Measurements from ENCODE around the gene CIPC. TPM values are rescaled to one million over a fixed set of nuclear protein-coding genes. Genes with fewer than 3 reads are reported as not detected.
A peak's percentile ranks its signal among the peaks of the same experiment; 100 is the strongest.

Gene CIPC
- total and polyA plus RNA-seq, 9 of the 15 experiments (the other 6 are each of a cell fraction or from before 2014, with no cell fraction given): 5.0 to 16.9 (median 10.7) TPM

GRCh38 chr14:77103951-77104350 lies 5.9 kb downstream of the CIPC start (continued):
- no peak for TF ChIP-seq ARID3B (CRISPR knock-in tag; IDR thresholded peaks at IDR 0.05; ENCODE audit: borderline replicate concordance)
- TF ChIP-seq XRCC4 (IDR thresholded peaks at IDR 0.05; ENCODE audit: extremely low read depth, insufficient read depth, insufficient read length): no peak
- no peak for TF ChIP-seq POLR3G (IDR thresholded peaks at IDR 0.05; ENCODE audit: extremely low read depth, insufficient read length, insufficient replicate concordance)
- TF ChIP-seq THAP12 (CRISPR knock-in tag; IDR thresholded peaks at IDR 0.05): no peak

- in situ Hi-C loops (cut with MboI): no loop called here
- Histone ChIP-seq H3K36me3 (ENCODE audit: control insufficient read depth, insufficient read depth, low read length) (peaks cover 36% of the 10 kb centered on the region; the same call in 1 of the 3 replicates), H2AFZ (ENCODE audit: low read depth, low read length) (no peak overlapping the region), H3K9me1 (ENCODE audit: control insufficient read depth, insufficient read depth, low read length) (no peaks in the 10 kb centered on the region), H3K4me2 (ENCODE audit: insufficient read depth, low read length) (no peak overlapping the region), H3K4me3 (no peak overlapping the region), H3K27me3 (ENCODE audit: control insufficient read depth in 2 of 2, insufficient read depth in 2 of 2, low read length in 2 of 2) (no peaks in the 10 kb centered on the region), H3K4me1 (replicated peaks in 1 of 2; ENCODE audit: control insufficient read depth in 2 of 2, insufficient read depth in 2 of 2, low read length in 2 of 2) (peaks cover 0 to 4% of the 10 kb centered on the region in 2 experiments; a peak in 2 of 5 replicates), H3K9ac (ENCODE audit: insufficient read depth in 1 of 2, low read depth in 2 of 2, low read length in 2 of 2) (peak overlapping the region in 1 of 2 experiments; percentile 64; a peak in 2 of 4 replicates), H3K79me2 (ENCODE audit: control insufficient read depth, insufficient read depth, low read length) (peaks cover 17% of the 10 kb centered on the region), H3K9me3 (replicated peaks; ENCODE audit: control insufficient read depth, insufficient read depth, low read depth, low read length) (no peaks in the 10 kb centered on the region), H3K27ac (ENCODE audit: extremely low read depth, low read depth, low read length) (no peak overlapping the region), H4K20me1 (replicated peaks; ENCODE audit: control insufficient read depth, insufficient read depth, low read length) (no peaks in the 10 kb centered on the region)
- no TSS peak for BruUV-seq (replicated peaks)
- intact Hi-C loops (cut with micrococcal nuclease): no loop called here
- ChIA-PET CTCF (ENCODE audit: low intra/inter-chr PET ratio) (no interaction called here), POLR2A (interaction anchor here (1.8 kb wide), 1 partner anchor 12 kb away, joined by 5 read pairs; no protein-coding TSS in a partner anchor)
- TF ChIP-seq ZBTB5 (IDR thresholded peaks at IDR 0.05): no peak
- no peak for TF ChIP-seq POLR3G (IDR thresholded peaks at IDR 0.05; ENCODE audit: extremely low read depth, insufficient read length, insufficient replicate concordance)
- TF ChIP-seq MITF (IDR thresholded peaks at IDR 0.05): no peak
- TF ChIP-seq PBX2 (CRISPR knock-in tag; IDR thresholded peaks at IDR 0.05; ENCODE audit: low read depth): no peak
- peak; percentile 22; the same call in 1 of the 2 replicates for TF ChIP-seq PBX2 (tag; conservative IDR thresholded peaks at IDR 0.05; ENCODE audit: low read depth)
- WGBS (ENCODE audit: insufficient coverage, low coverage, missing lambda C conversion rate): 78% methylated on average over 3 of the region's 3 CpGs
- FAIRE-seq: no peak
- no peak for ATAC-seq
- no peak for DNase-seq (ENCODE audit: extremely low read depth in 1 of 4, low spot score in 3 of 4)
These were observed 6.3 kb downstream of the CIPC start for GRCh38 chr14:77104393-77104792.
